Measurements from ENCODE around the gene SPI1.

SPI1 gene

DNA sequence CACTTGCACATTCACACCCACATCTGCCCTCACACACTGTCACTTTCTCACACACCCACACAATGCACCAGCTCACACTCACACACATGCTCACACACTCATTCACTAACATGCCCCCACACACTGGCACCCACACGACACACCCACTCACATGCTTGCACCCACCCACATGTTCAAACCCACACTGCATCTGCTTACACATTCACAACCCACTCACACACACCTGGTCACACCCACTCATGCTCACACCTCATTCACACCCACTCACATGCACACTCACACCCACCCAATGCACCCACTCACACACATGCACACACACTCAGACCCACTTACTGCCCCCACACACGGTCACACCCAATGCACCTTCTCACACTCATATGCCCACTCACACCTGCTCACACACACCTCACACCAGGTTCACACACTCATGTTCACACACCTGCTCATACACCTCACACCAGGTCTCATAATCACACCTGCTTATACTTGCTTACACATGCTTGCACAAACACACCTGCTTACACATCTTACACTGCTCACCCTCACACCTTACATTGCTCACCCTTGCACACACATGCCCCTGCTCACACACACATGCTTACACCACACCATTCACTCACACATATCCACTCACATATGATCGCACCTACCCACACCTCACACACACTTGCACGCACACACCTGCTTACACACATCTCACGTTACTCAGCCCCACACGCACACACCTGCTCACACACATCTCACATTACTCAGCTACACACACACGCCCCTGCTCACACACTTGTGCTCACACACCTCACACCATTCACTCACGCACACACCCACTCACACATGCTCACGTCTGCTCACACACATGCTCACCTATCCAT is 22.0 kb downstream of the SPI1 start:
- no peak for DNase-seq

DNA sequence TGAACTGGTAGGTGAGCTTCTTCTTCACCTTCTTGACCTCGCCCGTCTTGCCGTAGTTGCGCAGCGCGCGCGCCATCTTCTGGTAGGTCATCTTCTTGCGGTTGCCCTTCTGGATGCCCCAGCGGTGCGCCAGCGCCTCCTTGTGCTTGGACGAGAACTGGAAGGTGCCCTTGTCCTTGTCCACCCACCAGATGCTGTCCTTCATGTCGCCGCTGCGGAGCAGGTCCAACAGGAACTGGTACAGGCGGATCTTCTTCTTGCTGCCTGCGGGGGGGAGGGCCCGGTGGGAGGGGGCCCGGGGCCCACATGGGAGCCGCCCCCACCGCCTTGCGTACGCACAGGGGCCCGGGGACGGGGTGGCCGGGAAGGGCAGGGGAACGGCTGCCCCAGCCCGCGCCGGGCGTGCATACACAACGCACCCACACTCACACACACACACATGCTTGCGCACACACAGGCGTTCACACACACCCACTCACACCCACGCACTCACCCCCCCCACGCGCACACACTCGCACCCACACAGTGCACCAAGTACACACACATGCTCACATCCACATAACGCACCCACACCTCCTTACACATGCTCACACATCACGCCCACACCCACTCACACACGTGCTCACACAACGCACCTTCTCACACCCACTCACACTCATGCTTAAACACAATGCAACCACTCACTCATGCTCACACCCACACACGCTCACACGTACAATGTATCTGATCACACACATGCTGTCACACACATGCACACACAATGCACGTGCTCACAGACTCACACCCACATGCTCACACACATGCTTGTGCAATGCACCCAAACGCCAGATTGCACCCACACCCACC is 22.8 kb downstream of the SPI1 start:
- DNase-seq = peak; percentile 88

DNA sequence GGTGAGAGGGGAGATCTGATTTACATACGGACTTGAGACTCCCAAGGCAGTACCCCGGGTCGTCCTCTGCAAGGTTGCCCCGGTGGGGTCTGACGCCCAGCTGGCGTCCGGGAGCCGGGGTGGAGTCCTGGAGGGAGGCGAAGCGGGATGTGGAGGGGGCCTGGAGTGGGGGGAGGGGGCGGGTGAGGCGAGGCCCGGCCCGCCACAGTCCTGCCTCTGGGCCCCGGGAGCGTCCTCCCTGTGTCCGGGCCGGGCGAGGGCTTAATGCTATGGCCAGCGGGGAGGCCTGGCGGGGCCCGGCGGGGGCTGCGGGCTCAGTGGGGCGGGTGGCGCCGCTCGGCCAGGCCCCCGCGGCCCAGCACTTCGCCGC is 23.4 kb downstream of the SPI1 start:
- DNase-seq = no peak

DNA sequence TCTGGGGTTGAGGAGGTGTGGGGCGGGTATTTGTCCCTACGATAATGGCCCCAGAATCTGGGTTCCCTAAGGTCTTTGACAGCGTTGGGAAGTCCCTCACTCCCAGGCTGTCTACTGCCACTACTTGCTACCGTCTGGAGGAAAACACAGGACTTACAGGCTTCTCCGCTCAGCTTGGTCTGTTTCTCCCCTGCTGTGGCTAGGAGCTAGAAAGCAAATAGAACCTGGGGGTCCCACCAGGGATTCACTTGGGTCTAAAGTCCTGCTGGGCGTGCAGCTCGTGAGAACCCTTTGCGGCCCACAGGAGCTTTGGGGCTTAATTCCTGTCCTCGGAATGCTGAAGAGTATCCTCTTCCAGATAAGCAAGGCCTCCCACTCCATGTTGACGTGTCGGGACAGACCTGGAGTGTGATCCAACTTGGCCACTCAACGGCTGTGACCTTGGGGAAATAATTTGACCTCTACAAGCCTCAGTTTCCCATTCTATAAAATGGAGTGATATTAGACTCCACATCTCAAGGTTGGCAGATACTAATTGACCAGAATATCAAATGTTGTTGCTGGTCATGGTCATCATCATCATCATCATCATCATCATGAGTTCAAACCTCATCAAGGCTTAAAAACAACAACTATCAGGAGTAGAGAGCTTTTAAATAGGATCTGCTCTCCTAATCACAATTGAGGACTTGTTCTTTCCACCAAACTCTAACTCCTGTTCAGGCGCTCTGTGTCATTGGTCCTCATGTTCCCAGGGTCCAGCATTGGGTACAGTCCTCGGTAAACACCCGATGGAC is 24.2 kb downstream of the SPI1 start:
- DNase-seq = no peak

DNA sequence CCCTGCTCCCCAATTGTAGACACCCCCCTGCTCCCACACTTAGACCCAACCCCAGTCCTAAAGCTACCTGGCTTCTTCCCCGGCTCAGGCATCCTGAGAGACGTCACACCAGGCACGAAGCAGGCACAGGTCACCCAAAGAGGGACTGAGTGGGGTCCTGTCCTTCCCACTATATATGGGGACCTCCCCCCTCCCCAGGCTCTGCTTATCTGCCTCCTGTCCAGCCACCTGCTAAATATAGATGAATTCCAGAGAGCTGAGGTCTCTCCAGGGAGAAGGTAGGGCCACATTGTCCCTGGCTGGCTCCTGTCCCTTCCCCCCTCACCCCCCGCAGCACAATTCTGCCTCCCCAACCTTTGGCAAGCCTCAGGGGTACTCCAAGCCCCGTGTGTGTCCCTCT is 25.8 kb downstream of the SPI1 start, which contains the start of gene MYBPC3:
Gene MYBPC3 (minus strand): TSS at position 147 of the 400 bp plus-strand sequence. CDS start 55 bp downstream, at position 92.
- DNase-seq = no peak

DNA sequence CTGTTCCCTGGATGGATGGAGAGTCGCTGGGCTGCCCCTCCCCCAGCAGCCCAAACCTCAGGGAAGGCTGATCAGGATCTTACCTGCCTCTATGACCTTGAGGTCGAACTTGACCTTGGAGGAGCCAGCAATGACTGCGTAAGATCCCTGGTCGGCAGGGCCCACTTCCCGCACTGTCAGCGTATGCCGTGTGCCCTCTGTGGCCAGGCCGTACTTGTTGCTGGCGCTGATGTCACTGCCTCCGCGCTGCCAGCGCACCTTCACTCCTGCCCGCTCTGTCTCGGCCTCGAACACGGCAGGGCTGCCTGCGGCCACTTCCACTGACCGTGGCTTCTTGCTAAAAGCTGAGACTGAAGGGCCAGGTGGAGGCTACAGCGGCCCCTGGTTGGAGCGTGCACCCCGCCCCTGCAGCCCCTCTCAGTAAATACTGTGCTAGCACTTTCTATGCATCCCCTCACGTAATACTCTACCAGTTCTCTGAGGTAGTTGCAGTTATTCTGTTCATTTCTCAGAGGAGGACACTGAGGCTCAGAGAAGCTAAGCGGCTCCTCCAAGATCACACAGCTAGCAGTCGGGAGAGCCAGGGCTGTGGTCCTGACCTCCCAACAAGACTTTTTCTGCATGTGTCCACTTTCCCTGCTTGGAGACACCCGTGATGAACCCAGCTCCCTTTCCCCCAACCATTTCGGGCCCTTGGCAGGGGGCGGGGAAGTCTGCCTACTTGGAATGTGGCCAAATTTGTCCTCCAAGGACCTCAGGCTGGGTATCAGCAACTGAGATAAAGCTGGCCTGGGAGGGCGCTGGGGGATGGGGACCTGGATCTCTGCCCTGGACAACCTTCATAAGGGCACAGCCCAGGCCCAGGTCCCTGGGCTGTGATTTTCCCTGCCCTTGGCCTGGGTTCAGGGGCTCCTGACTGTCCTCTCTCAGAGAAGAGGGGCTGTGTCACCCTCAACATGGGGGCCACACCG is 26.9 kb downstream of the SPI1 start:
- DNase-seq = no peak

DNA sequence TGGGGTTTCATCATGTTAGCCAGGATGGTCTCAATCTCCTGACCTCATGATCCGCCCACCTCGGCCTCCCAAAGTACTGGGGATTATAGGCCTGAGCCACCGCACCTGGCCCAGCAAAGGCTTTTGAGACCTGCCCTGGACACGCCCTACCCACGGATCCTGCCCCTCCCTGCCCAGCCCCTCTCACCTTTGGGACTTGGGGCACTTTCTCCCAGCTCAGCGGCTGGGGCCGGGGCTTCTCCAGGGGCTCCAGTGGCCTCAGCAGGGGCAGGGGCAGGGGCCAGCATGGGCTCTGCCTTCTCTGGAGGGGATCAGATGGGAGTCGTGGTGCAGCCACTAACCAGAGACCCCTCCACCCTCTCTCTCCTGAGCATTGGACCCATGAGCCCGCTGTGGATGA is 28.0 kb downstream of the SPI1 start:
- no peak for DNase-seq

DNA sequence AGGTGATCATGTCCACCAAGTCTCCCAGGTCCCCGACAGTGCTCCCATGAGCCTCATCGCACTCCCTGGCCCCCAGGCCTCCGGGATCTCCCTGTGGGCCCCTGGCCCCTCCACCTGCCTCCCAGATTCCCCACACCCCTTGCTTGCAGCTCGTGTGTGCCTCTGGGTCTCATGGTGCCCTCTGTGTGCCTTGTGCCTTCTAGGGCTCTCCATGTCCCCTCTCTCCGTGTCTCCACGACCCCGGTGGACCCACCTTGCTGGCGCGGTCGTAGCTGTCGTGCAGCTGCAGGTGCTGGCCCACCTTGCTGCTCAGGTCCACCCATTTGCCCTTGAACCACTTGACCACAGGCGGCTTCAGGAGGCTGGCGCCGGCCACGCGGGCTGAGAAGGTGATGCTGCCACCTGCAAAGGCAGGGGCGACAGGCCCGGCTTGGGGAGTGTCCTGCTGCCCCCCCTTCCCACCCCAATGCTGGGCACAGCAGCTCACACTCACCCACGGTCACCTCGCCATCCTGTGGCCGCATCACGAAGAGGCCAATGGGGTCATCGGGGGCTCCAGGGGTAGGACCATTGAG is 28.7 kb downstream of the SPI1 start:
- no peak for DNase-seq

DNA sequence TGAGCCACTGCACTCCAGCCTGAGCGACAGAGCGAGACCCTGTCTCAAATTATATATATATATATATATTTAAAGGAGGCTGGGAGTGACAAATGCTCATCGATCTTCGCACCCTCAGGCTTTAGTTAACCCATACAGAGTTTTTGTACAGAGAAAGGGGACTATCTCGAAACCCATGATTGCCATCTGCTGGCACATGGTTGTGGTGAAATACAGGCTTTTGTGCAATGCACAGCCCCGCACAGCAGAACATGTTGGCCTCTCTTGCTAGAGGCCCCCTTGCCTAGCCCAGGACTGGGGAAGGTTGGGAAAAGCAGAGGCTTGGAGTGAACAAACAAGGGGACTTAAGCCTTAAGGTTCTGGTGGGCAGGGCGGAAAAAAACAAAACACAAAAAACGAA is 29.5 kb downstream of the SPI1 start:
- DNase-seq = peak; percentile 26

DNA sequence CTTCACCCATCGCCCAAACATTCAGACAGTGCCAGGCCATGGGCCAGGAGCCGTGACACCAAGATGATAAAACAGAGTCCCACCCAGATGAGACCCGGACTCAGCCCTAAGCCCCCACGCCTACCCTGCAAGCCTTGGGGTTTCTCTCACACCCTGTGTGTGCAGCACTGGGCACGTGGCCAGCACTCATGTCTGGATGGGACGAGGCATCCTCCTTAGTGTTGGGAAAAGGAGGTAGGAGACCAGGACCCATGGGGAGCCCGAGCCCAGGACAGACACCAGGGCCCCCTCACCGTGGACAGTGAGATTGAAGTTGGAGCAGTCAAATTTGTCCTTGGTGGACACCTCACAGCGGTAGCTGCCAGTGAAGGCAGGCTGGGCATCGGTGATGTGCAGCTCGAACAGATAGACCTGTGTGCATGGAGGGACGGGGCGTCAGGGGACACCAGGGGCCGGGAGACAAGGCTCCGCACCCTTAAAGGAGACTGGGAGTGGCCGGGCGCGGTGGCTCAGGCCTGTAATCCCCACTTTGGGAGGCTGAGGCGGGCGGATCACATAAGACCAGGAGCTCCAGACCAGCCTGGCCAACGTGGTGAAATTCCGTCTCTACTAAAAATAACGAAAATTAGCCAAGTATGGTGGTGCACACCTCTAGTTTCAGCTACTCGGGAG is 30.1 kb downstream of the SPI1 start:
- DNase-seq = no peak

DNA sequence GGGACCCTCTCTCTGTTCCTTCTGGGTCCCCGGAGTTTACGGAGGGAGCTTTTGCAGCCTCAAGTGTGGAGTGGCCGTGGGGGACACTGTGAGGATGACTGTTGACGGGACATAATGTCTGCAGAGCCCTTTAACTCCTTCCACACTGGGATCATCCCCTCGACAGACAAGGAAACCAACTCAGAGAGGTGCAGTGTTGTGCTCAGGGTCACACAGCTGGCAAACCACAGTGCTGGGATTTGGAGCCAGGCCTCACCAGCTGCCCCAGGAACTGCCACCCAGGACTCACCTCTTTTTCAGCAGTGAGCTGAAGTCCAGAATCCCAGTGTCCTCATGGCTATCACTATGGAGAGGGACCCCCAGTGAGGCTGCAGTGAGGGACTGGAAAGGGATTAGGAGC is 31.2 kb downstream of the SPI1 start:
- DNase-seq = no peak

DNA sequence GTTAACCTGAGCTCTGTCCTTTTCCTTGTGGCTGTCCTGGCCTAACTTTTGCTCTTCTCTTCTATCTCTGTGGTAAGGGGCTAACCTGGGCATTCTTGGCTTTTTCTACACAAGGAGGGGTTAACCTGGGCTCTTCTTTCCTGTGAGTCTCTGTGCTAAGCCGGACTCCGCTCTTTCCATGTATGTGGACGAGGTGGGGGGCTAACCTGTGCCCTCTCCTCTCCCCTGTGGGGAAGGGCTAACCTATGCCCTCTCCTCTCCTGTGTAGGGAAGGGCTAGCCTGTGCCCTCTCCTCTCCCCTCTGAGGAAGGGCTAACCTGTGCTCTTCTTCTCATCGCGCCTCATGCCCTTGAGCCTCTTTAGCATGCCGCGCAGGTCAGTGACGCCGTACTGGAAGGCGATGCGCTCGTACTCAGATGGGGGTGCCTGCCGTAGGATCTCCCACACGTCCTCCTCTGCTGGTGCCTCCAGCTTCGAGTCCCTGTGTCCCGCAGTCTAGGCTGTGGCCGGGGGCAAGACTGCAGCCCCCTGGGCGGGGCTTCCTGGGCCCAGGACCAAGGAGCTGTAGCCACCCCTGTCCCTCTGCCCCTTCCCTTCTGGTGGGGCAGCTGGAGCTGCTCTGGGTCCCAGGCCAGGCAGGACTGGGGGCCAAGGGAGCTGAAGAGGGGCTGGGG is 32.3 kb downstream of the SPI1 start:
- DNase-seq = no peak

DNA sequence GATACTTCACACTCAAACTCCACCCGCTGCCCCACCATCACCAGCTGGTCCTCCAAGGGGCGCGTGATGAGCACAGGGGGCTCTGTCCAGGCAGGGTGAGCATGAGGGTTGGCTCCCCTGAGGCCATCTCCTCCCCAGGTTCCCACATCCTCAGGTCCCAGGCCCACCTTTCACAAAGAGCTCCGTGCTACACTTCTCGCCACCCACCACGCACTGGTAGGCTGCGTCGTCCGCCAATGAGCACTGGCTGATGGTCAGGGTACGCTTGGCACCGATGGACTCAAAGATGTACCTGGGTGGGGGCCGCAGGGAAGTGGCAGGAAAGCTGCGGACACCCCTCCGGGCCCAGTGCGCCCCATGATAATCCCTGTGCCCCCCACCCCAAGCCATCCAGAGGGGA is 35.5 kb downstream of the SPI1 start:
- DNase-seq = no peak

DNA sequence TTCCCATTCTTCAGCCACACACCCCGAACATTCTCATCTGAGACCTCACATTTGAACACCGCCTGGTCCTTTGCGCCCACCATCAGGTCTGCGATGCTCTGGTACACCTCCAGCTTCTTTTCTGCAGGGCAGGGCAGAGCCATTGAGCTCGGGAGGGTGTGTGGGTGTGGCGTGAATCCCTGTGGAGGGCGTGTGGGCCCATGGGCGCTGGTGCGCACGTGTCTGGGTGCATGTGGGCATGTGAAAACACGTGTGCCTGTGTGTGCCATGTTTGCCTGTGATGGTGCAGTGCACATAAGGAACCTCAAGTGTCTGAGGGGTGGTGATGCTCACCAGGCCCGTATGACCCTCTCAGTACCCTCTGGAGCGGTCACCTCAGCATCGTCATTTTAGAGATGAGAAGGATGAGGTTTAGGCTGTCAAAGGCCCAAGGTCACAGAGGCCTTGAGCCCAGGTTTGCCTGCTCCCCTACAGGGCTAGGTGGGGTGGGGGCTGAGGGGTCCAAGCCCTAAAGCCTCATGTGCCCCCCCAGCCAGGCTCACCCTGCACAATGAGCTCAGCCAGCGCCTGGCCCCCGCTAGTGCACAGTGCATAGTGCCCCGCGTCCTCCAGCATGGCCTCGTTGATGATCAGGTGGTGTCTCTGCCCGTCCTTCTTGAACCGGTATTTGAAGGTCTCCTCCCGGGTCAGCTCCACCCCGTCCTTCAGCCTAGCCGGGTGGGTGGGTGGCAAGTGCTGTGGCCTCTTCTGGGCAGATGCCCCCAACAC is 36.1 kb downstream of the SPI1 start:
- no peak for DNase-seq

DNA sequence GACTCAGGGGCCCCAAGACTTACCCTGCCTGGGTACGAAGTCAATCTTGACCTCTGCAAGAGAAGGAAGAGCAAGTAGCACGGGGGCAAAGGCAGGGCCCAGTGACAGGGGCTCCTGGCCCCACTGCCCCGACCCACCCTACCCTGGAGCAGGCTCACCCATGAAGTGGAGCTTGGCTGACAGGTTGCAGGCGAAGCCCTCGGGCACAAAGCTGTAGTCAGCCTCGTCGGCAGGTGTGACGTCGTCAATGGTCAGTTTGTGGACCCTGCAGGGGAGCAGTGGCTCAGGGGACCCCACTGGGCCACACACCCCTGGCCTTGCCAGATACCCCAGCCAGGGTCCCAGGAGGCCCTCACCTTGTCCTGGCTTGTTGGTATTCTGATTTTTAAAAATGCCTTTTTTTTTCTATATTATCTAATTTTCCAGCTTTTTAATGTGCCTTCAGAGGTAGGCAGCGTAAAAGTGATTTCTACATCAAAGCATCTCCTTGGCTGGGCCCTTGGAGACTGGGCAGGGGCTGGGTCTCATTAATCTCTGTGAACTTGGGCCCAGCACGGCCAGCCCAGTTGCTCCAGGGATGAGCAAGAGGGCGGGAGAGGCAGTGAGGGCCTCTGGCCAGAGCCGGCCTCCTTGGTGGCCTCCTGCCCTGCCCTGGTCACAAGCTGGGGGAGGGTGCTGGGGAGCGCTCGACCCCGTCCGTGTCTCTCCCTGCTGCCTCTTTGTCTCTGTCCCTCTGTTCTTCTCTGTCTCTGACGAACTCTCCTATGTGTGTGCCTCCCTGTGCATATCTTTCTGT is 37.2 kb downstream of the SPI1 start:
- DNase-seq = no peak

DNA sequence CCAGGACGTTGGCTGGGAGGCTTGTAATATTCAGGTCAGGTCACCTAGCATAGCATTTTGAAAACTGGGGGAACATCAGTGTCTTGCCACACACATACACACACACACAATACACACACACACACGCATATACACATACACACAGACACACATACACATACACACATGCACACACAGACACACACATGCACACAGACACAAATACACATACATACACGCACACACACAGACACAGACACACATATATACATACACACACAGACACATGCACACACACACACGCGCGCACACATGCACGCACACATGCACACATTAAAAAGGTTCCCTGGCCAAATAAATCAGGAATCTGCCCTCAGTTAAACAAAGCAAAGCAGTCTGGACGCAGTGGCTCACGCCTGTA is 38.3 kb downstream of the SPI1 start:
- no peak for DNase-seq

DNA sequence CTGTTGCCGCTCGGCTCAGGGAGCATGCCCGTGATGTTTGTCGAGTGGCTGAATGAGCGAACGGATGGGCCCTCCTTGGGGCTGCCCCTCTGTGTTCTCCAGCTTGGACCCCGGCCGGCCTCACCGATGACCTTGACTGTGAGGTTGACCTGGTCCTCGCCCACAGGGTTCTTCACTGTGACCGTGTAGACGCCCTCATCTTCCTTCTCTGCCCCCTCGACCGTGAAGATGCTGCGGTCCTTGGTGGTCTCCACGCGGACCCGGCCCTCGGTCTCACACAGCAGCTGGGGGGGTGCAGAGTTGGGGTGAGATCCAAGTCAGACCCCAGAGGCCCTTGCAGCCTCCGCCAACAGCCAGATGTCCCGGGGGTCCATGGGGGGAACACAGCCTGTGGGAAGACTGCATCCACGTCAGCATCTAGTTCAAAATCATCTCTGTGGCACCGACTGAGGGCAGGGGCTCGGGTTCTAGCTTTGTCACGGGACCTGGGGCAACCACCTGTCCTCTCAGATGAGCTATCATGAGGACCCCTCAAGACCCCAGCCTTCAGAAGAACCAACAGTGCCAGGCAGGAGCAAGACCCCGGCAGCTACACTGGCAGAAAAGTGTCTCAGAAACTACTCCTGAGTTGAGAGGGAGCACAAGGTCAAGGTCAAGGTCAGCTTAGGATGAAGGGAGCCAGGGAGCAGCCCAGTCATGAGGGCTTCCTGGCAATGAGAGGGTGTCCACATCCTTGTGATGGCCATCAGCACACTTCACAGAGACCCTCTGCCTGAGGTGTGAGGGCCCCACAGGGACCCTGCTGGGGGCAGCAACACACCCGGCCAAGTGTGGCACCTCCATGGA is 39.7 kb downstream of the SPI1 start:
- no peak for DNase-seq
